ENCODE measurements around the gene ABCB4. TPM values are rescaled to one million over a fixed set of nuclear protein-coding genes. Genes with fewer than 3 reads are reported as not detected.

Gene ABCB4
- total and polyA plus RNA-seq, 5 experiments from 2014 or later: 1.1 to 2.3 (median 1.7) TPM; not detected in 2

DNA sequence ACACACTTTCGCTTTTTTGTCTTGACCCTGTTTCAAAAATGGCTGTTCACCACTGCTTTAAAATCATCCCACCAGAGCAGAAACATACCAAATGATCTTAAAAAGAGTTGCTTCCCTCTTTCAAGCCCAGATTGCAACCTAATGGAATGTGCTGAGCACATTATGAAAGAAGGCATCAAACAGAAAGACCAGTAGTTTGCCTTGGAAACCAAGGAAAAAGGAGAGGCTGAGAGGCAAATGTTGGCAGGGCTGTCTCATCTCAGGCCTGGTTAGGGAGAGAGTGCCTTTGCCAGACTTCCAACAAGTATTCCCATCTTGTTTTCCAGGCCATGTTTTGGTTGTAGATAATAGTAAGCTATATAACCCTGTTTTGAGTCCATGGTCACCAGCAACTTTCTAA, 64.3 kb downstream of the ABCB4 start:
- POLR2A ChIA-PET: interaction anchor here (0.6 kb wide), 1 partner anchor 524 kb away, joined by 5 read pairs; no protein-coding TSS in a partner anchor
- DNase-seq (no peak), ATAC-seq (no peak)
- H3K4me3 Mint-ChIP-seq: no peak overlapping the region
- H3K36me3 Mint-ChIP-seq: no peaks in the 10 kb centered on the region
- H3K27me3 Mint-ChIP-seq: peaks cover 0 to 11% (median 0%) of the 10 kb centered on the region in 5 donors
- no peak overlapping the region for H3K27ac Mint-ChIP-seq
- H3K9me3 Mint-ChIP-seq: no peaks in the 10 kb centered on the region
- no peaks in the 10 kb centered on the region for H3K4me1 Mint-ChIP-seq

GRCh38 chr7:87404674-87405073, 70.8 kb downstream of the ABCB4 start:
- Mint-ChIP-seq H3K4me3 (no peak overlapping the region), H3K27ac (no peak overlapping the region), H3K27me3 (peaks cover 0 to 11% (median 0%) of the 10 kb centered on the region in 5 donors), H3K4me1 (no peaks in the 10 kb centered on the region), H3K36me3 (no peaks in the 10 kb centered on the region), H3K9me3 (no peaks in the 10 kb centered on the region)
- ATAC-seq: no peak
- POLR2A ChIA-PET: no interaction called here
- no peak for DNase-seq

DNA sequence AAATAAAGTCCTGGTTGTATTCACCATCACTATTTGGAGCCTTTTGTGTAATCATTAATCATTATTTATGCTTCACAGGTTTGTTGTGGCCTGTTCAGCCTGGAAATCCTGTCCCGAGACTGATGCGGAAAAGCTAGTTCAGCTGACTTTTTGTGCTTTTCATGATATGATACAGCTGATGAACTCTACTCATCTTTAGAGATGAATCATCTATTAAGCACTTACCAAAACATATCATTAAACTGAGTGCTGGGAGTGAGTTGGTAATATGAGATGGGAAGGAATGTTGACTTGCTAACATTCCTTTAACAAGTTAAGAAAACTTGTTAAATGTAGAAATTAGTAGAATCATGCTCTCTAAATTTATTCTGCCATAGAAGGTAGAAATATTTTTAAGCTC, 77.0 kb downstream of the ABCB4 start:
- H3K4me1 Mint-ChIP-seq: no peaks in the 10 kb centered on the region
- no peak overlapping the region for H3K4me3 Mint-ChIP-seq
- POLR2A ChIA-PET: no interaction called here
- no peak for DNase-seq
- H3K27me3 Mint-ChIP-seq: no peaks in the 10 kb centered on the region
- no peaks in the 10 kb centered on the region for H3K9me3 Mint-ChIP-seq
- no peak overlapping the region for H3K27ac Mint-ChIP-seq
- peaks cover 9 to 32% (median 26%) of the 10 kb centered on the region in 3 donors for H3K36me3 Mint-ChIP-seq
- ATAC-seq: no peak

DNA sequence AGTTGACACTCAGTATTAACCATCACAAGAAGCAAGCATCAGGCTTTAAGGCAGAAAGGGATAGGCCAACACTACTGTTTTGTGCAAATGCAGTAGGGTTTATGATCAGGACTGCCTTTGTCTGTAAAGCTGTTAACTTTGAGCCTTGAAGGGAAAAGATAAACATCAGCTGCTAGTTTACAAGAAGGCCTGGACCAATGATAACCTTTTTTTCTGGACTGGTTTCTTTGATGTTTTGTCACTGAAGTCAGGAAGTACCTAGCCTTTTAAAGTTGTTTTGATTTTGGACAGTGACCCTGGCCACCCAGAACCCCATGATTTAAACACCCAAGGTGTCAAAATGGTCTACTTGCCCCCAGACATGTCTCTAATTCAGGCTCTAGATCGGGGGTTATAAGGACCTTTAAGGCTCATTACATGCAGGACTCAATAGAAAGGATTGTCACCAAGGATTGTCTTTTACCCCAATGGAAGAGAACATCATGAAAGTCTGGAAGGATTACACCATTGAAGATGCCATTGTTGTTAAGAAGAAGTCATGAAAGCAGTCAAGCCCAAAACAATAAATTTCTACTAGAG, 79.9 kb downstream of the ABCB4 start:
- Mint-ChIP-seq H3K4me3 (no peak overlapping the region), H3K4me1 (no peaks in the 10 kb centered on the region), H3K36me3 (peaks cover 19 to 54% (median 46%) of the 10 kb centered on the region in 3 donors), H3K27me3 (no peaks in the 10 kb centered on the region), H3K27ac (no peak overlapping the region), H3K9me3 (no peaks in the 10 kb centered on the region)
- DNase-seq: no peak
- ATAC-seq: no peak
- POLR2A ChIA-PET: no interaction called here

DNA sequence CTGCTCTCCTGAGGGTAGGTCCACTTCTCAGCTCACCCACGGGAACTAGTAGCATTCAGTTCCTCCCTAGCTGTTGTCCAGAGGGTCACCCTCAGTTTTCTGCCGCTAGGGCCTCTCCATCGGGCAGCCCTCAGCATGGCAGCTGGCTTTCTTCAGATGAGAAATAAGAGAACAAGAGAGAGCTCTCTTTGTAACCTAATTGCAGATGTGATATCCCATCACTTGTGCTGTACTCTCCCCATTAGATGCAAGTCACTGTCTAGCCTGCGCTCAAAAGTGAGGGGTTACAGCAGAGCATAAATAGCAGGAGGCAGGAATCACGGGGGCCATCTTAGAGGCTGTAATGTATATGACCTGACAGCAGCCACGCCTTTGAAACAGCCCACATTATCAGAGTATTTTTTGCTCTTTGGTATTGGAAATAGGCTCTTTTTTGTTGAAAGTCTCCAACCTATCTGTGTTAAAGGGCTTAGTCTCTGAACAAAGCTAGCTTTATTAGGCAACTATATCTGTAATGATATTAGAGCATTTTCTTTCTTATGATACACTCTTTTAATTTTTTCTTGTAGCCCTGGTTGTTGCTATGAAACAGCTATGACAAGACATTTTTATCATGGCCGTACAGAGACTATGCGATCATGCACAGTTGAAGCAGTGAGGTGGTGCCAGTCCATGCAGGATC, 84.3 kb downstream of the ABCB4 start:
- POLR2A ChIA-PET: no interaction called here
- Mint-ChIP-seq H3K27me3 (no peaks in the 10 kb centered on the region), H3K4me3 (no peak overlapping the region), H3K4me1 (peaks cover 0 to 2% (median 0%) of the 10 kb centered on the region in 4 donors), H3K27ac (peak overlapping the region in 2 of 10 donors; percentile 5 to 79), H3K36me3 (peaks cover 21 to 69% (median 68%) of the 10 kb centered on the region in 3 donors), H3K9me3 (peaks cover 0 to 2% (median 0%) of the 10 kb centered on the region in 9 donors)
- no peak for ATAC-seq
- no peak for DNase-seq

GRCh38 chr7:87380905-87381304, 94.6 kb downstream of the ABCB4 start:
- Mint-ChIP-seq H3K27ac (no peak overlapping the region), H3K36me3 (peaks cover 15 to 70% (median 48%) of the 10 kb centered on the region in 3 donors), H3K4me1 (no peaks in the 10 kb centered on the region), H3K27me3 (no peaks in the 10 kb centered on the region), H3K9me3 (no peaks in the 10 kb centered on the region), H3K4me3 (no peak overlapping the region)
- no peak for ATAC-seq
- no peak for DNase-seq
- POLR2A ChIA-PET: no interaction called here

- no peaks in the 10 kb centered on the region for H3K4me1 Mint-ChIP-seq
- H3K36me3 Mint-ChIP-seq: peaks cover 0 to 34% (median 22%) of the 10 kb centered on the region in 3 donors
- H3K9me3 Mint-ChIP-seq: no peaks in the 10 kb centered on the region
- ATAC-seq (no peak), DNase-seq (no peak)
- no peaks in the 10 kb centered on the region for H3K27me3 Mint-ChIP-seq
- no peak overlapping the region for H3K4me3 Mint-ChIP-seq
- POLR2A ChIA-PET: no interaction called here
- H3K27ac Mint-ChIP-seq: no peak overlapping the region
These were observed 99.6 kb downstream of the ABCB4 start for GRCh38 chr7:87375662-87376435.

DNA sequence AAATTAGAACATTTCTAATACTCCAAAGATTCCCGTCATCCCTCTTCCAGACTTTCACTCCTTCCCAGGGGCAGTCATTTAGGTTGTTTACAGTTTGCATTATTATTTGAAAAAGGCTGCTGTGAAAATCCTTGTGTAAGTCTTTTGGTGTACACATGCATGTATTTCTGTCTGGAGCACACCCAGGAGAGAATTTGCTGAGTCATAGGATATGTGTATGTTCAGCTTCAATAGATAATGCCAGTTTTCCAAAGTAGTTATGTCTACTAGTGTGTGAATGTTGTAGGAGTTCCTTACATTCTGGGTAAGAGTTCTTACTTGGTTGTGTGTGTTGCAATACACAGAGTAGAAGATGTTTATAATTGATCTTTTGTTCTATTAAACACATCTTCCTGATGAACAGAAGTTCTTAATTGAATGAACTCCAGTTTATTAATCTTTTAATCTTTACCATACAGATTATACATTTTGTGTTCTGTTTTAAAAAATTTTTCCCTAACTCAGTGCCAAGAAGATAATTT, 104.8 kb downstream of the ABCB4 start:
- ATAC-seq: no peak
- DNase-seq: no peak
- Mint-ChIP-seq H3K27me3 (no peaks in the 10 kb centered on the region), H3K4me3 (no peak overlapping the region), H3K27ac (no peak overlapping the region), H3K36me3 (peaks cover 0 to 18% (median 11%) of the 10 kb centered on the region in 3 donors), H3K9me3 (no peaks in the 10 kb centered on the region), H3K4me1 (peaks cover 0 to 6% (median under 1%) of the 10 kb centered on the region in 4 donors)
- POLR2A ChIA-PET: no interaction called here

GRCh38 chr7:87369216-87369615, 106.3 kb downstream of the ABCB4 start:
- H3K27me3 Mint-ChIP-seq: no peaks in the 10 kb centered on the region
- no peaks in the 10 kb centered on the region for H3K9me3 Mint-ChIP-seq
- POLR2A ChIA-PET: no interaction called here
- H3K36me3 Mint-ChIP-seq: peaks cover 0 to 15% (median 8%) of the 10 kb centered on the region in 3 donors
- H3K4me3 Mint-ChIP-seq: peak overlapping the region in 4 of 10 donors; percentile 11 to 50 (median 26)
- ATAC-seq (peak; percentile 68), DNase-seq (peak in 4 of 10 donors; percentile 5 to 47 (median 14))
- peaks cover 0 to 6% (median under 1%) of the 10 kb centered on the region in 4 donors for H3K4me1 Mint-ChIP-seq
- H3K27ac Mint-ChIP-seq: peak overlapping the region in 5 of 10 donors; percentile 14 to 85 (median 66)

DNA sequence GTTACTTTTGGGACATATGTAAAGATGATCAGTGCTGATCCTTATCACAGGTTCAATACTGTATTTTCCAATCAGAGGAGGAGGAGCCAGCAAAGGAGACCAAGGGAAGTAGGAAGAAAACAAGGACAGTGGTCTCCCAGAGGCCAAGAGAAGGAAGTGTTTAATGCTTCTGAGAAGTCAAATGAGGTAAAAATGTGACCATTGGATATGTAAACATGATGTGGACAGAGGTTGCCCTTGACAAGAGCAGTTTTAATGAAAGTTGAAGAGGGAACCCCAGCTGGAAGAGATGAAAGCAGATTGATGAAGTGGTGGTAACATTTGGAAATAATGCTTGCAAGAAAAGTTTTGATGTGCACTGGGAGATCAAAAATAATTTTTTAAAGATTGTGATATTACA, 111.2 kb downstream of the ABCB4 start:
- ATAC-seq (no peak), DNase-seq (no peak)
- no peaks in the 10 kb centered on the region for H3K27me3 Mint-ChIP-seq
- peaks cover 0 to 24% (median 11%) of the 10 kb centered on the region in 3 donors for H3K36me3 Mint-ChIP-seq
- POLR2A ChIA-PET: no interaction called here
- no peak overlapping the region for H3K4me3 Mint-ChIP-seq
- no peaks in the 10 kb centered on the region for H3K9me3 Mint-ChIP-seq
- H3K4me1 Mint-ChIP-seq: peaks cover 0 to 4% (median 0%) of the 10 kb centered on the region in 4 donors
- no peak overlapping the region for H3K27ac Mint-ChIP-seq

GRCh38 chr7:87363342-87363741, 112.1 kb downstream of the ABCB4 start:
- no peaks in the 10 kb centered on the region for H3K9me3 Mint-ChIP-seq
- no peak for DNase-seq
- H3K27me3 Mint-ChIP-seq: no peaks in the 10 kb centered on the region
- no peak overlapping the region for H3K27ac Mint-ChIP-seq
- peaks cover 0 to 28% (median 11%) of the 10 kb centered on the region in 3 donors for H3K36me3 Mint-ChIP-seq
- H3K4me1 Mint-ChIP-seq: no peaks in the 10 kb centered on the region
- no peak overlapping the region for H3K4me3 Mint-ChIP-seq
- POLR2A ChIA-PET: no interaction called here
- no peak for ATAC-seq

- H3K4me3 Mint-ChIP-seq: no peak overlapping the region
- POLR2A ChIA-PET: interaction anchor here (1.6 kb wide), 1 partner anchor 16 kb away, joined by 5 read pairs; the partner anchor contains the start of gene CROT
- no peaks in the 10 kb centered on the region for H3K27me3 Mint-ChIP-seq
- H3K4me1 Mint-ChIP-seq: no peaks in the 10 kb centered on the region
- H3K36me3 Mint-ChIP-seq: peaks cover 0 to 42% (median 20%) of the 10 kb centered on the region in 3 donors
- no peaks in the 10 kb centered on the region for H3K9me3 Mint-ChIP-seq
- no peak overlapping the region for H3K27ac Mint-ChIP-seq
- no peak for ATAC-seq
- DNase-seq: no peak
These were observed 114.2 kb downstream of the ABCB4 start for GRCh38 chr7:87361320-87361719.

DNA sequence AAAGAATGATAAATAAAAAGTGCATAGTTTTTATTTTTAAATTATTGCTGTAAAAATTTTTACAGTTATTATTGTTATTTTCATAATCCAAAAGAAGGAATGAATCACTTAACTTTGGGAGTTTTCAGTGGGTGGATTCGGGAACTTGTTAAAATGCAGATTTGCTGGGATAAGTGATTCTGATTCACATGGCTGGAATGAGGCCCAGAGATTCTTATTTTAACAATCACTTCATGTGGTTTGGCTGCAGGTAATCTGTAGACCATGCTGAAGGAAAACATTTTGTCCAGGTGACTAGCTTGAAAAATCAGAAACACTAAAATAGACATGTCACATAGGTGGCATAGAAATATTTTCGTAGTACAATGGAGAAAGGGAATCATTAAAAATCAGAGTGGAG, 116.1 kb downstream of the ABCB4 start:
- Mint-ChIP-seq H3K27ac (no peak overlapping the region), H3K9me3 (peaks cover 0 to 8% (median 0%) of the 10 kb centered on the region in 9 donors), H3K27me3 (no peaks in the 10 kb centered on the region), H3K4me3 (no peak overlapping the region), H3K4me1 (no peaks in the 10 kb centered on the region), H3K36me3 (peaks cover 4 to 59% (median 32%) of the 10 kb centered on the region in 3 donors)
- DNase-seq (no peak), ATAC-seq (no peak)
- POLR2A ChIA-PET: no interaction called here

Measured in naive thymus-derived CD8-positive, alpha-beta T cell (primary cell).